Mucosa of rectum (tissue), 2 donors: ENCODE data around the gene GRM3.

Experiments used
- H3K27ac ChIP-seq, 2 donors: one replicate each; pipeline ENCODE4 v1.7.0; 2013; ENCODE audit warnings: inconsistent platforms in 2 of 2, low read depth in 2 of 2, low read length in 2 of 2
- H3K27me3 ChIP-seq, 2 donors: one replicate each; pipeline ENCODE4 v1.7.0; 2013; ENCODE audit warnings: low read length in 2 of 2; ENCODE audit not compliant: control insufficient read depth in 2 of 2, insufficient read depth in 2 of 2
- H3K36me3 ChIP-seq, 2 donors: one replicate each; pipeline ENCODE4 v1.7.0; 2013; ENCODE audit warnings: low read length in 2 of 2; ENCODE audit not compliant: control insufficient read depth in 2 of 2, insufficient read depth in 2 of 2
- H3K4me1 ChIP-seq, 2 donors: one replicate each; pipeline ENCODE4 v1.7.0; 2013; ENCODE audit warnings: low read length in 2 of 2, mild to moderate bottlenecking in 1 of 2; ENCODE audit not compliant: control insufficient read depth in 2 of 2, insufficient read depth in 2 of 2
- H3K4me3 ChIP-seq, 2 donors: one replicate each; pipeline ENCODE4 v1.7.0; 2013; ENCODE audit warnings: low read length in 2 of 2
- H3K9ac ChIP-seq, 2 donors: one replicate each; pipeline ENCODE4 v1.7.0; 2013; ENCODE audit warnings: low read length in 2 of 2, low read depth in 1 of 2, mild to moderate bottlenecking in 1 of 2
- H3K9me3 ChIP-seq, 2 donors: one replicate each; pipeline ENCODE4 v1.7.0; 2013; ENCODE audit warnings: low read length in 2 of 2; ENCODE audit not compliant: control insufficient read depth in 2 of 2
- donor health status: healthy.
- donor health status: Normal muscosa, but diverticular disease.

The GRM3 gene

DNA sequence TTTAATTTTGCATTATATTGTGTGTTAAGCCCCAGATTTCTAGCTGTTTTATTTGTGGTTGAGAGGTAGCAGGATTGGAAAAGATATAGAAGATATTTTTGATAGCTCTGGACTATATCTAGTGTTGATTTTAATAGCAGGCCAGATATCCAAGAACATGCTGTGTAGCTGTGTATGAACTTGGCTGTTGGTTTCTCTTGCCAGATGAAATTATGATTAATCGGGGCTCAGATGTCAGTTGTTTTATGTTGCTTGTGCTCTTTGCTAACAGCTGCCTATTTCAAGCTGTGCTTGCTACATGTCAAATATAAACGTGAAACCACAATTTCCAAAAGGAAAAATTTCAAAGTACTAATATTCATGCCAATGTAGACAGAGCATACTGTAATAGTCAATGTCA, 141.1 kb downstream of the GRM3 start:
- Histone ChIP-seq H3K9ac (no peak overlapping the region), H3K27me3 (no peaks in the 10 kb centered on the region), H3K4me3 (no peak overlapping the region), H3K36me3 (no peaks in the 10 kb centered on the region), H3K4me1 (no peaks in the 10 kb centered on the region), H3K27ac (no peak overlapping the region), H3K9me3 (no peaks in the 10 kb centered on the region)

DNA sequence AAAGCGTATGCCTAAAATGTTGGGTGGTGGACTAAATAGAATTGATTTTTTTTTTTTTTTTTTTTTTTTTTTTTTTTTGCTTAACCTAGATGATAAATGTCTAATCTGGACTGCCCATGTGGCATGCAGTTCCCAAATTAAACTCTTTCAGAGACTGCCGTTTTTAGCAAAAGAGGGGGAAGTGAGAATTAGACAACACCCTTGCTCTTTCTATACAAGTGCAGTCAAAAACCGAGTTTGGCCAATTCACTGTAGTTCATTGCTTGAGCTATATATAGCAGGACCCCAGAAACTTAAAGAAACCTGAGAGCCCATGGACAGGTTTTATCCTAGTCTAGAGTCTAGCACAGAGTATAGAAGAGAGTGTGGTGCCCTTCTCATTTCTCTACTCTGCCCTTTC, 141.9 kb downstream of the GRM3 start:
- H3K9me3 ChIP-seq: no peaks in the 10 kb centered on the region
- H3K9ac ChIP-seq: no peak overlapping the region
- H3K4me3 ChIP-seq: no peak overlapping the region
- H3K4me1 ChIP-seq: no peaks in the 10 kb centered on the region
- H3K27ac ChIP-seq: no peak overlapping the region
- H3K27me3 ChIP-seq: no peaks in the 10 kb centered on the region
- H3K36me3 ChIP-seq: no peaks in the 10 kb centered on the region

DNA sequence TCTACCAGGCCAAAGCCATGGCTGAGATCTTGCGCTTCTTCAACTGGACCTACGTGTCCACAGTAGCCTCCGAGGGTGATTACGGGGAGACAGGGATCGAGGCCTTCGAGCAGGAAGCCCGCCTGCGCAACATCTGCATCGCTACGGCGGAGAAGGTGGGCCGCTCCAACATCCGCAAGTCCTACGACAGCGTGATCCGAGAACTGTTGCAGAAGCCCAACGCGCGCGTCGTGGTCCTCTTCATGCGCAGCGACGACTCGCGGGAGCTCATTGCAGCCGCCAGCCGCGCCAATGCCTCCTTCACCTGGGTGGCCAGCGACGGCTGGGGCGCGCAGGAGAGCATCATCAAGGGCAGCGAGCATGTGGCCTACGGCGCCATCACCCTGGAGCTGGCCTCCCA, 142.7 kb downstream of the GRM3 start:
- H3K9ac ChIP-seq: no peak overlapping the region
- no peaks in the 10 kb centered on the region for H3K4me1 ChIP-seq
- no peak overlapping the region for H3K4me3 ChIP-seq
- no peaks in the 10 kb centered on the region for H3K9me3 ChIP-seq
- H3K27ac ChIP-seq: no peak overlapping the region
- H3K36me3 ChIP-seq: no peaks in the 10 kb centered on the region
- H3K27me3 ChIP-seq: no peaks in the 10 kb centered on the region

DNA sequence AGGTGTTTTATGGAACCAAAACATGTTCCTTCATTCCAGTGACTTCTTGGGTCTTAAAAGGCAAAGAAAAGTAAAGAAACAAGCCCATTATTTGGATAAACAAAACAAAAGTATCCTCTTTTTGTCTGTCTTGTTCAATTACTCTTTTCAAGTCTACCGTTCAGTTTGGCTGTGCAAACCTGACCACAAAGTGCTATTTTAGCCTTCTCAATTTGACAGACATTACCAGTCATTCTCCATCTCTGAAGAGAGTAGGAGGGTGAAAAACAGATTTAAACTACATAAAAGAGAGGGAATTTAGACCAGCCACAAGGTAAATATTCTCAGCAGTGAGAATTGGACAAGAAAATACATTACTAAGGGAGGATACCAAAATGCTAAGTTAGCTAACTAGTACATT, 145.2 kb downstream of the GRM3 start:
- Histone ChIP-seq H3K9me3 (no peaks in the 10 kb centered on the region), H3K27me3 (no peaks in the 10 kb centered on the region), H3K4me3 (no peak overlapping the region), H3K9ac (no peak overlapping the region), H3K27ac (no peak overlapping the region), H3K4me1 (no peaks in the 10 kb centered on the region), H3K36me3 (no peaks in the 10 kb centered on the region)

DNA sequence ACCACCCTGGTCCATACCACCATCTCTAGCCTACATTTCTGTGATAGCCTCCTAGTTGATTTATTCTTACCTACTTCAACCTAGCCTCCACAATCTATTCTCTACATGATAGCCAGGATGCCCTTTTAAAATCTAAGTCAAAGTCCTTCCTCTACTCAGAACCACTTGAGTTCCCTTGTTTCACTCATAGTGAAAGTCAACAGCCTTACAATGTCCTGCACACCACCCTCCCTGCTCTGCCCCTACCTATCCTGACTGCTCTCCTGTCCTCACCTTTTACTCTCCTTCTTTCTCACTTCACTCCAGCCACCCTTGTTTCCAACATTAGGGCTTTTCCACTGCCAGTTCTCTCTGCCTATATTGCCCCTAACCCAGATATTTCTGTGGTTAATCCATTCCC, 146.7 kb downstream of the GRM3 start:
- Histone ChIP-seq H3K9me3 (no peaks in the 10 kb centered on the region), H3K4me1 (no peaks in the 10 kb centered on the region), H3K36me3 (no peaks in the 10 kb centered on the region), H3K27ac (no peak overlapping the region), H3K9ac (no peak overlapping the region), H3K27me3 (no peaks in the 10 kb centered on the region), H3K4me3 (no peak overlapping the region)

DNA sequence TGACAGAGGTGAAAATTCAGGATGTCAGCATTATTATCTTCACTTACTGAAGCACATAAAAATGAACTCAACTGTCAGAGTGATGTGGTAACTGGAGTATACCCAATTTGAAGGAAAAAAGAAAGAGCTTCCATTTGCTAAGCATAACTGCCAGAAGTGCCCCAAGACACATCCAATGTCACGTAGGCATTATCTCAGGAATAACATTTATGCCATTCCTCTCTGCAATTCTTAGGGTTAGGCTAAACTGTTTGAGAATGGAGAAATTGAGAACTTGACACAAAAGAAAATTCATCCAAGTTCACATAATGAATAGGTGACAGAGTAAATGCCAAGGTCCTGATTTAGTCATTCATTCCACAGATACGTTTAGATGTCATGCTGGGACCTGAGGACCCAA, 148.6 kb downstream of the GRM3 start:
- no peaks in the 10 kb centered on the region for H3K4me1 ChIP-seq
- no peaks in the 10 kb centered on the region for H3K36me3 ChIP-seq
- H3K4me3 ChIP-seq: no peak overlapping the region
- H3K9me3 ChIP-seq: no peaks in the 10 kb centered on the region
- H3K9ac ChIP-seq: no peak overlapping the region
- H3K27me3 ChIP-seq: no peaks in the 10 kb centered on the region
- no peak overlapping the region for H3K27ac ChIP-seq

DNA sequence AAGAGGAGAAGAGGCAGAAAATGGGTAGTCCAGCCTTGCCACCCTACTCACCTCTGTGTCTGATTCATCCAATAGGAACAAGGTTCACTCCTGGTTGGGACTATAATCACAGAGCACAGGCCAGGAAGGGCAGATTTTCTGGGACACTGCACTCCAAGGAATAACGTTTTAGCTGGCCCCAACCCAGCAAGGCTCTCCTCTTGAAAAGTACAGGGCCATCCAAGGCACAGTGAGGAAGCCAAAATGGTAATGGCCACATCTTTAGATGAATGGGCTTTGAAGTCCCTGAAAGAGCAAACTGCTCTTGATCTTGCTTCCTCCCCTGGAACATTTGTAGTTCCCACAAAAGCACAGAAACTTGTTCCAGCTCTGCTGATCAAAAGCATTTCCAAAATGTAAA, 149.4 kb downstream of the GRM3 start:
- H3K27ac ChIP-seq: no peak overlapping the region

DNA sequence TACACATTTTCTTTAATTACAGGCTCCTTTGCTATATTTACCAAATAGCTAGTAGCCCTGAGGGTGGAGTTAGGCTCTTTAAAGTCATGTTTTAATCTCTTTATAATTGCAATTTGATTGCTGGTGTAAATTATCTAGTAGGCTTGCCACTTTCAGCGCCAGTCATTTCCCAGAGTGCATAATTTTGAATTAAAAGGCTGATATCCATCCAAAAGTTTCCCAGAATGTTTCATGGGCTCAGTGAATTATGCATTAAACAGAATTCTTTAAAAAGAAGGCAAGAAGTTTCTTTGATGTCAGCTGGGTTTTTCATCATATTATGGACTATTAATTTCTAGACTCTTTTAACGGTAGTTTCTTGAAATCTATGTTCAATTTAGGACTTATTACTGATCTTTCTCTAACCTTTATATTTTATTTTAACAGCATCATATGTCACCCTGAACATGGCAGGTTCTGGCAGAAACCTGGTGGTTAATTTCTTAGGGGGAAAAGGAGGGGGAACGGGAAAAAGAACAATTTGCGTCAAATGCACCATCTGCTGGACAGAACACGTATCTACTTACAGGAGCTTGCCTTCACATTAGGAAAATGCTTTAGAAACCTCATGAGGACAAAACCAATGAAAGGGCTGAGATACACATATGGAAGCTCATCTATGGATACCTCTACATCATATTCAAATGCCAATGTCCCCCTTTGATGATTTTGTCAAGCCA, 171.1 kb downstream of the GRM3 start:
- Histone ChIP-seq H3K9me3 (no peaks in the 10 kb centered on the region), H3K36me3 (no peaks in the 10 kb centered on the region), H3K4me3 (no peak overlapping the region), H3K27ac (no peak overlapping the region), H3K9ac (no peak overlapping the region), H3K4me1 (no peaks in the 10 kb centered on the region), H3K27me3 (no peaks in the 10 kb centered on the region)

More for the DNA sequence above, 149.4 kb downstream of the GRM3 start:
- H3K4me1 ChIP-seq: no peaks in the 10 kb centered on the region
- no peaks in the 10 kb centered on the region for H3K36me3 ChIP-seq
- H3K9ac ChIP-seq: no peak overlapping the region
- no peak overlapping the region for H3K4me3 ChIP-seq
- no peaks in the 10 kb centered on the region for H3K9me3 ChIP-seq
- H3K27me3 ChIP-seq: no peaks in the 10 kb centered on the region

DNA sequence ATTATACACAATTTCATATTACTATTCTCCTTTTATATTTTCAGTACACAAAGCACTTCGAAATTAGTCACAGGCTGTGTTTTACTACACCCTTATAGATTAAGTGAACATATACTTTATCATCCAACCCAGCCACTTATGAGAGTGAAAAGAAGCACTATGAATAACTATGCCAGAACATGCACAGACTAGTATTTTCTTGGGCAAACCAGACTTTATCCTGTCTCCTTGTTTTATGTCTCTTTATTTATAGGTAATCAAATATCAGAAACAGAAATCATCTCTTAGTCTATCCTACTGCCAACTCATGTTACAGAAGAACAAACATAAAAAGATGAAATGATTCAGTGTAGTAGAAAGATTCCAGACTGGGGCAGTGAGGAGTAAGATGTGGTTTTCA, 171.8 kb downstream of the GRM3 start:
- no peak overlapping the region for H3K9ac ChIP-seq
- no peaks in the 10 kb centered on the region for H3K4me1 ChIP-seq
- no peak overlapping the region for H3K27ac ChIP-seq
- no peaks in the 10 kb centered on the region for H3K36me3 ChIP-seq
- H3K27me3 ChIP-seq: no peaks in the 10 kb centered on the region
- H3K4me3 ChIP-seq: no peak overlapping the region
- H3K9me3 ChIP-seq: no peaks in the 10 kb centered on the region

DNA sequence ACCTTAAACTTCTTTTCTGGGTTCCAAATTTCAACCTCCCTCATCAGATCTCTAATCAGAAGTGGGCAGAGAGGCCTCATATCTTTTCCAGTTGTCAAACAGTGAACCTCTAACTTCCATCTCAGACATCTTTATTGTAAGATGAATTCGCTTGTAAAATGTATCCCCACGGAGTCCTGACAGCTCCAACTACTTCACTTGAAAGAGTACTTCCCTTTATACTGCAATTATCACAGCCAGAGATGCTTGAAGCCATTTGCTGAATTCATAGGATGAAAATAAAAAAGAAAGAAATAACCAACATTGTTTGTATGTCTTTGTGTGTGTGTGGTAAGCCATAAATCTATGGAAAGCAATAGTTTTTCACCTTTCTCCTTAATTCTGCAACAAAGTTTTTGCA, 175.2 kb downstream of the GRM3 start:
- Histone ChIP-seq H3K4me3 (no peak overlapping the region), H3K36me3 (no peaks in the 10 kb centered on the region), H3K27ac (no peak overlapping the region), H3K9me3 (no peaks in the 10 kb centered on the region), H3K4me1 (no peaks in the 10 kb centered on the region), H3K27me3 (no peaks in the 10 kb centered on the region), H3K9ac (no peak overlapping the region)

DNA sequence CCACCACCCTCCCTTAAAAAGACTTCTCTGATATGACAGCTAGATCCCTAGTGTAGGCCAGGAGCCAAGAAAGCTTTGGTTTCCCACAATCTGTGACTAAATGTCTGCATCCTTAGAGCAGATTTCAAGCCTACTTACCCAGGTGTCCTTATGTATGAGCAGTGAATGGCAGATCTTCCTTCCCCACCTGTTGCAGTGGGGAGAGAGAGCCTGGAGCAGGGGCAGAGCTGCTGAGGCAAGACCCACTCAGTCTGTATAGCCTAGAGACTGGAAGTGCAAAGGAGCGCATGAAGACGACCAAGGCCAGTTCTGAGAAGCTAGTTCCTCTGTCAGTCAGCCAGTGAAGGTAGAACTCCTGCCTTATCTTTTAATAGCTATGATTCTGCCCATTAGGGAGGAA, 180.1 kb downstream of the GRM3 start:
- H3K4me1 ChIP-seq: no peaks in the 10 kb centered on the region
- no peaks in the 10 kb centered on the region for H3K36me3 ChIP-seq
- no peaks in the 10 kb centered on the region for H3K27me3 ChIP-seq
- no peak overlapping the region for H3K27ac ChIP-seq
- H3K9me3 ChIP-seq: no peaks in the 10 kb centered on the region
- no peak overlapping the region for H3K9ac ChIP-seq
- H3K4me3 ChIP-seq: no peak overlapping the region
